Measurements from ENCODE around the gene TMEM11.

The TMEM11 gene

GRCh38 chr17:21177854-21178600, 35.9 kb downstream of the TMEM11 start:
- DNase-seq, result no peak

GRCh38 chr17:21177401-21177800, 36.6 kb downstream of the TMEM11 start:
- no peak for DNase-seq

- no peak for DNase-seq
These were observed 37.1 kb downstream of the TMEM11 start for GRCh38 chr17:21176773-21177395.

GRCh38 chr17:21174713-21175112, 39.2 kb downstream of the TMEM11 start:
- no peak for DNase-seq

- no peak for DNase-seq
These were observed 39.8 kb downstream of the TMEM11 start for GRCh38 chr17:21174186-21174585.

GRCh38 chr17:21173543-21173942, 40.4 kb downstream of the TMEM11 start:
- no peak for DNase-seq

- DNase-seq, result no peak
These were observed 41.1 kb downstream of the TMEM11 start for GRCh38 chr17:21172846-21173245.

GRCh38 chr17:21171970-21172510, 41.9 kb downstream of the TMEM11 start:
- no peak for DNase-seq

GRCh38 chr17:21171309-21171922, 42.5 kb downstream of the TMEM11 start:
- DNase-seq, result no peak

GRCh38 chr17:21170809-21171208, 43.2 kb downstream of the TMEM11 start:
- no peak for DNase-seq

- DNase-seq, result no peak
These were observed 44.5 kb downstream of the TMEM11 start for GRCh38 chr17:21169496-21169895.

GRCh38 chr17:21168555-21168865, 45.5 kb downstream of the TMEM11 start:
- no peak for DNase-seq

GRCh38 chr17:21167303-21167702, 46.7 kb downstream of the TMEM11 start:
- no peak for DNase-seq

GRCh38 chr17:21166595-21167210, 47.3 kb downstream of the TMEM11 start:
- DNase-seq, result no peak

- DNase-seq, result no peak
These were observed 47.9 kb downstream of the TMEM11 start for GRCh38 chr17:21165922-21166594.

GRCh38 chr17:21164620-21165019, 49.3 kb downstream of the TMEM11 start:
- DNase-seq, result no peak

GRCh38 chr17:21164216-21164615, 49.7 kb downstream of the TMEM11 start:
- no peak for DNase-seq

GRCh38 chr17:21163101-21163500, 50.9 kb downstream of the TMEM11 start:
- DNase-seq, result no peak

- no peak for DNase-seq
These were observed 51.6 kb downstream of the TMEM11 start for GRCh38 chr17:21162394-21162775.

- DNase-seq, result no peak
These were observed 52.2 kb downstream of the TMEM11 start for GRCh38 chr17:21161498-21162393.

- no peak for DNase-seq
These were observed 53.6 kb downstream of the TMEM11 start for GRCh38 chr17:21160401-21160800.

Measured in NCI-H748 treated with DMSO at 0.1 percent for 48 hours (cell line).